NOMO-1 (cell line): ENCODE results near the gene DCTN1.
"Not testable (repeated sequence)": the region's sequence is repeated elsewhere in the genome, so short reads cannot be mapped to it uniquely, and the experiment has no call there.

Source experiments
- DNase-seq, 2 experiments: peaks; one replicate each; lab custom pipeline; 2025; ENCODE audit not compliant: unreplicated experiment in 2 of 2; lab: John Stamatoyannopoulos, UW

DCTN1 gene

GRCh38 chr2:74373985-74374384 is 6.1 kb downstream of the DCTN1 start:
- DNase-seq = no peak

DNA sequence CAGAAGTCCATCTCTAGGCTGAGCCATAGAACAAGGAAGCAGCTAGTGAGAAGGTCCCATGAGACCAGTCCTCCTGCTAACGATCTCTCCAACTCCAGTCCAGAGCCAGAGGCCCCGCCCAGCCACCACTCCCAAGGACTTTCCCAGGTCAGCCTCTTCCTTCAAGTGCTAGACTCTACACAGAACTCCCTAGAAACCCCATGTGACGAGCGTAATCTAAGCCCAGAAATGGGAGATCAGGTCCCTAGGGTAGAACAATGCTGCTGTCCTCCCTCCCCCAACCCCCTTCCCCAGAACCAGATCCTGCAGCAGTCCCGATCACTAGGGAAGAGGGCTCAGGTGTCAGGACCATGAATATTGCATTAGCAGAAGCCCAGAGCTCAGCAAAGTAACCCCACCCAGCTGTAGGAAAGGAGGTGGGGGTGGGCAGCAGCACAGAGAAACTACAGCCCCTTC is 6.9 kb downstream of the DCTN1 start:
- no peak for DNase-seq

DNA sequence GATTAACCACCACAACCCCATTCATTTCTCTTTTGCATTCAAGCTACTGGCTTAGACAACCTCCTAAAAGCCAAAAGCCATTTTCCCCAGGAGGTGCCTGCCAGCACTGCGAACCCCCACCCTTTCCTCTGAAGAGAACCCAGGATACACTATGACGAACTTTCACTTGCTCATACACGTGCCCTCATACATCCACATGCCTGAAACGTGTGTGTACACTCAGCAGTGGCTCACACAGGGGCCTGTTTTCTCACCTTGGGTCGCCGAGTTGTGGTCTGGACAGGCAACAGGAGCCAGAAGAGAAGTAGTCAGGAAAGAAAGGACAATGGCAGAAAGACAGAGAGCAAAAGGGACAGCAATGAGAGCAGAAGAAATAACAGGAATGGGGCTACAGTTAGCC is 7.4 kb downstream of the DCTN1 start:
- no peak for DNase-seq

GRCh38 chr2:74371421-74371820 is 8.7 kb downstream of the DCTN1 start:
- DNase-seq = no peak

- no peak for DNase-seq
Observed at GRCh38 chr2:74369976-74370375, 10.1 kb downstream of the DCTN1 start.

GRCh38 chr2:74368499-74368898 is 11.6 kb downstream of the DCTN1 start:
- DNase-seq = no peak

DNA sequence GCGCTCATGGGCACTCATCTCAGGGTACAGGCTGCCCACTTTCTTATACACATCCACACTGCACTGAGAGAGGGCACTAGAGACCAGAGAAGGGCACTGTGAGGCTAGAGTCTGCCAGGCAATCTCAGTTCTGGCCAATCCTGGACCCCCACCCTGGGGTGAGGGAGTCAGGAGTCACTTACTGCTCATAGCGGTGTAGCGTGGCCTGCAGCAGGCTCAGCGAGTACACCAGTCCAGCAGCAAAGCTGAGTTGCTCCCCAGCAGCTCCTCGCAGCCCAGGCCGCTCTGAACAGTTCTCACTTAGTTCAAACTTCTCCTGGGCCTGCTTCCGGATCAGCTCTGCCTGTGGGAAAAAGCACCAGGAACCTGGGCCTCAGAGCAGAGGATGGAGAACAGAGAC is 12.3 kb downstream of the DCTN1 start:
- no peak for DNase-seq

DNA sequence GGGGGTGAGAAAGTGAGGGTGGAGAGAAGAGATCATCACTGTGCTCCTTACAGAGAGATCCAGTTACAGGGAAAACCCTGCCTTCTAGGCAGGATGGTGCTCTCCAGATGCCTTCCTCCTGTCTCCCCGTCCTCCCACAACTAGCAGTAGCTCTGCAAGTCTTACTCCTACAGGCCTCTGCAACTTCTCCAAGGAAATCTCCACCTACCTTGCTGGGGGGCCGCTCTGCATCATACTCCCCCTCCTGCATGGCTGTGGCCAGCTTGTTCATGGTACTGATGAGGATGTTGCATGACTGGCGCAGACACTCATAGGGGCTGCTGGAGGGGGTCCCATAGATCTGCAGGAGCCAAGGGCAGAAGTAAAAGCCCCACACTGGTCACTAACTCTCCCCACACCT is 14.1 kb downstream of the DCTN1 start:
- no peak for DNase-seq

DNA sequence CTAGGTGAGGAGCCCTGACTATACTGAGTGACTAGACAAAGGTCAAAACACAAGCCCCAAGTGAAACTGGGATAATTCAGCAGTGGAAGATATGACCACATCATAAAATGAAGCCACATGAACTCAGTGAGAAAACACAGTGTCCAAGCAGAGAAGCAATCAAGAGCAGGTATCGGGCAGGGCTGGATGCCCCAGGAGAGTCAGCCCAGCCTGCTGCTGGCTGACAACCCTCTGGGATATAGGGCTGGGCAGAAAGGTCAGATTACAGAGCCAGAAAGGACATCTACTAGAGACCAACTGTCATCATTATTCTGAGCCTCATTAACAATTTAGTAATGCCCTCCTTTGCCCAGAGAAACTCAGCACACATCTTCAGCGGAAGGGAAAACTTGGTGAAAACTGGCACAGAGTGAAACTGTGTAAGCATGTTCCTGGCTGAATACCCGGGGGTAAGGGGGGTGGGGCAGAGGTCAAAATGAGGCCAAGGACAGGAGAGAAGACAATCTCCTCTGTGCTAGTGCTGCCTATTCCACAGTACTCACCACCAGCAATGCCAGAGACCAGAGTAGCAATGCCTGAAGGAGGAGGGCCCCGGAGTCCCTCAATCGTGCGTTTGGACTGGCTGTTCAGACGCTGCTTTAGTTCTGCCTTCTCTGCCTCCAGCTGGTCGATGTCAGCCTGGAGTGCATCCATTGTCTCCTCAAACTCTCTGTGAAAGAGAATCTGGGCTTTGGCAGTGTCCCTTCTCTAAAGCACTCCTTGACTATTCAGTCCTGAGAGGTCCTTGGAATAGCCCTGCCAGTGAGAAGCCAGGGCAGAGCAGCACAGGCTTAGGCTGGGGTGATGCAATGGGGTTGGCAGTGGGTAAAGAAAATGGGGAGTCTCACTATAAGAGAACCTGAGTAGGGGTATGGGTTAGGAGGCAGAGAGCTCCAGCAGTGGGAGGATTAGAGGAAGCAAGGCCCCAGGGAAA is 15.3 kb downstream of the DCTN1 start:
- DNase-seq = no peak

GRCh38 chr2:74361327-74361726 is 18.8 kb downstream of the DCTN1 start:
- no peak for DNase-seq

DNA sequence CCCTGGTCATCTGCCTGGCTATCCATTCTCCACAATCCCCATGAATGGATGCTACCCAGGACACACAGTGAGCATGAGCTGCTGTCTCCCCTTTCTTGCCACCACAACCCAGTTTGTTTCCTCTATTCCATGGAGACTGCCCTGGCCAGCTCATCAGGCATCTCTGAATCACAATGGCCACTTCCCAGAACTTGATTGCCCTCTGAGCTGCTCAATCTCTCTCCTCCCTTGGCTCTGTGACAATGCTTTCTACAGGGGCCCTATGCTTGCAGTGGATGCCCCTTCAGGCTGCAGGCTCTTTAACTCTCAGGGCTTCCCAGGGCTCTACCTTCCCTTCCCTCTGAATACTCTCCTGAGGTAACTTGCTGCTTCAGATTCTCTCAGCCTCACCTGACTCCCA is 22.5 kb downstream of the DCTN1 start:
- no peak for DNase-seq

GRCh38 chr2:74349889-74350288 is 30.2 kb downstream of the DCTN1 start:
- DNase-seq = no peak

DNA sequence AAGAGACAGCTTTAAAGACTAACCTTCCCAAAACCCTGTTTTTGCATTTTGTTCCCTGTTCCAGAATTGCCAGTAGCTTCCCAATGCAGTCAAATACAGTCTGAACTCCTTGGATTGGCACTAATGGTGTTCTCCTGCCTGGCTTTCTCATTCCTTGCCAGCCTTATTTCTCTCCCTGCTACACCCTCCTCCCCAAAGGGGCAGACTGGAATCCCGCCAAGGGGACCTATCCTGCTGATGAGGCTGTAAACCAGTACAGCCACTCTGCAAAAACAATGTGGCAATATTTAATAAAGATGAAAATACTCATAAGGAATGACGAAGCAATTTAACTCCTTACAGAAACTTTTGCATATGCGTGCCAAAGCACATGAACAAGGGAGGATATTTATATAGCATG is 32.4 kb downstream of the DCTN1 start:
- no peak for DNase-seq

DNA sequence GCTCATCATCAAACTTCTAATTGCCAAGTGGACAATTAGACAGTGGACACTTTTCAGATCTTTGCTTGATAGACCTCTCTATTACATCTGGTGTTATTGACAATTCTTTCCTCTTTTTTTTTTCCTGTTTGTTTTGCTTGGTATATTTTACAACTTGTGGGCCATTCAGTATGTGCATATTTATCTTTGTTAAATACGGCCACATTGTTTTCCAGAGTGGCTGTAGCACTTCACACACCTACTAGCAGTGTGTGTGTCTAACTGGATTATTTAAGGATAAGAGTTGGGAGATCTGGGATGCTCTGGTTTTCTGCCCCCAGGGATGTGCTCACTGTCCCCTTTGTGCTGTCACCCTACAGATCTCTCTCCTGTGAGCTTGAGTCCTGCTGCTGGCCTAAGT is 32.8 kb downstream of the DCTN1 start:
- no peak for DNase-seq

- no peak for DNase-seq
Observed at GRCh38 chr2:74345272-74345943, 34.7 kb downstream of the DCTN1 start.

DNA sequence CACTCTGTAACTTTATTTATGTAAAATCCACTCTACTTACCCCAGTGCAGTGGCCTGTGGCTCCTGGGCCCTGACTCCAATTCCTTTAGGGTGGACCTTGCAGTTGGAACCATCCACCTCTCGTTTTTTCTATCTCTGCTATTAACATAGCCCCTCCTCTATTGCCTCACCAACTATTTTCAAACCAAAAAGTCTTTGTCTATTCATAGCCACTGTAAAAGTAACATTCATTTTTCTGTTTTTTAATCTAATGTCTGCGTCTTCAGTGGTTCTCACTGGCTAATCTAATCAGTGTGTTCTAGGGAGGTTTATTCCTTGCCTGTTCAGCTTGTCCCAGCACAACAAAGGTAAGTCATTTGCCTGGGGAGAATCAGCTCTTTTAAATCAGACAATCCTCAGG is 36.8 kb downstream of the DCTN1 start, which contains the start of gene SLC4A5:
TSS of gene SLC4A5 (minus strand) at position 101 of the 400 bp plus-strand sequence. CDS start 28,393 bp downstream, outside the sequence.
- DNase-seq = no peak

DNA sequence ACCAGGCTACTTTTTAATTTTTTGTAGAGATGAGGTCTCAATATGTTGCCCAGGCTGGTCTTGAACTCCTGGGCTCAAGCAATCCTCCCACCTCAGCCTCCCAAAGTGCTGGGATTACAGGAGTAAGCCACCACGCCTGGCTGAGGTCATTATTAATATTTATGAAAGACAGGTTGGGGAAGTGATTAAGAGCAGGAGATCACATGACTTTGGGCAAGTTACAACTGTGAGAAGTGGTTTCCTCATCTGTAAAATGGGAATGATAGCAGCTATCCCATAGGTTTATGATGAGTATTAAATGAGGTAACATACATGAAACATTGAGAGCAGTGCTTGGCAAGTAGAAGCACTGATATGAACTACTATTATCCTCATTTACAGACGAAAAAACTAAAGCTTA is 43.9 kb downstream of the DCTN1 start:
- DNase-seq = not testable (repeated sequence)

GRCh38 chr2:74334931-74335333 is 45.2 kb downstream of the DCTN1 start:
- peak in 1 of 2 experiments; percentile 42 for DNase-seq

DNA sequence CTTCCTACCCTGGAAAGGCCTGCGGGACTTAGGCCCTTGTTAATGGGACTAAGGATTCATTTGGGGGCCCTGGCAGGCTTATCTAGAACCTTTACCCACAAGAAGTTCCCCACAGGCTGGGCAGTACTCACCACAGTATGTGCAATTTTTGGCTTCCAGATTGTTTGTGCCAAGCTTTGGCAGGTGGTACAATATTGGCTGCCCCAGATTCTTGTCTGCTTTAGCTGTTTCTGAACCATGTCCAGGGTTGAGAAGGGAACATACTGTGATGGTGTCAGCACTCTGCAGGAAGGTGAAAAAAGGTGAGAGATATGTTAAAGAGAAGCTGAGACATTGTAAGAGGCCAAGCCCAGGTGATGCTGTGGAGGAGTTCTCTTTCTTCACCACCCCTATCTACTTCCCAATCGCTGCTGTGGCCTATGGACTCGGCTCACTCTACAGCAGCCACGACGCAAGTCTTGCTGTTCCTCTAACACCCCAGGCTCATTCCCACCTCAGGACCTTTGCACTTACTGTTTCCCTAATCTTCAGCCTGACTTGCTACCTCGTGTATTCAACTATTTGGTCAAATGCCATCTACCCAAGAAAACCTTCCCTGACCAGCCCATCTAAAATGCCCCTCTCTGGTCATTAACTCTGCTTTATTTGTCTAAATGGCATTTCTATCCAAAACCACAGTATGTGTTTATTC is 46.1 kb downstream of the DCTN1 start:
- no peak for DNase-seq

GRCh38 chr2:74333175-74333574 is 46.9 kb downstream of the DCTN1 start:
- peak; percentile 6 to 8 for DNase-seq

DNA sequence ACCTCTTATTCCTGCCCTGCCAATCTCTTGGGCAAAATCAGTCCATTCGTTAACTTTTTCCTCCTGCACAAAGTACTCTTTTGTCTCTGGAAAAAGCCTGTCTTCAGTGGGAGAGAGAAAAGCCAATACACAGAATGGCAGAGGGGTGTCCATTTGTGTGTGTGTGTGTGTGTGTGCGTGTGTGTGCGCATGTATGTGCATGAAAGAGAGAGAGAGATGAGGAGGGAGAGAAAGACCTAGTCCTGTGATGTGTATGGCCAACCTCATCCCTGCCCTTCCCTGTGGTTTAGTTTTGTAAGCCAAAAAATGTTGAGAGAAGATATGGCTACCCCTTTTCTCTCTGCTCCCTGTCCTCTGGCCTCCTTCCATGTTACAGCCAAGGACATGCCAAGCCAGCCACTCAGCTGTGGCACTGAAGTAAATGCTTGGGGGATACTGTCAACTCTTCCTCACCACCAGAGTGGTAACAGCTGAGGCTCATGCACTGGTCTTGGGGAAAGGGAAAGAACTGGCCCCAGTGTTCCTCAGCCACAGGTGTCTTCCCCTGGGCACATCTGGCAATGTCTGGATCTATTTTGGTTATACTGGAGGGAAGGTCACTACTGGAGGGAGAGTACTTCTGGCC is 47.4 kb downstream of the DCTN1 start:
- no peak for DNase-seq
